Activated CD4-positive, CD25-positive, alpha-beta regulatory T cell treated with anti-CD3 and anti-CD28 coated beads, Interleukin-2, amount 50 U/mL, for 24 hours (primary cell): ENCODE data around the gene WDR1.
A peak's percentile ranks its signal among the peaks of the same experiment; 100 is the strongest.

Experiments
- ATAC-seq, 2 donors: fragments of 150-1000 bp; cut with Tn5 transposase; one replicate each; pipeline ENCODE4 v1.10.0; 2021; ENCODE audit warnings: mild to moderate bottlenecking in 1 of 2, moderate library complexity in 1 of 2

The WDR1 gene

DNA sequence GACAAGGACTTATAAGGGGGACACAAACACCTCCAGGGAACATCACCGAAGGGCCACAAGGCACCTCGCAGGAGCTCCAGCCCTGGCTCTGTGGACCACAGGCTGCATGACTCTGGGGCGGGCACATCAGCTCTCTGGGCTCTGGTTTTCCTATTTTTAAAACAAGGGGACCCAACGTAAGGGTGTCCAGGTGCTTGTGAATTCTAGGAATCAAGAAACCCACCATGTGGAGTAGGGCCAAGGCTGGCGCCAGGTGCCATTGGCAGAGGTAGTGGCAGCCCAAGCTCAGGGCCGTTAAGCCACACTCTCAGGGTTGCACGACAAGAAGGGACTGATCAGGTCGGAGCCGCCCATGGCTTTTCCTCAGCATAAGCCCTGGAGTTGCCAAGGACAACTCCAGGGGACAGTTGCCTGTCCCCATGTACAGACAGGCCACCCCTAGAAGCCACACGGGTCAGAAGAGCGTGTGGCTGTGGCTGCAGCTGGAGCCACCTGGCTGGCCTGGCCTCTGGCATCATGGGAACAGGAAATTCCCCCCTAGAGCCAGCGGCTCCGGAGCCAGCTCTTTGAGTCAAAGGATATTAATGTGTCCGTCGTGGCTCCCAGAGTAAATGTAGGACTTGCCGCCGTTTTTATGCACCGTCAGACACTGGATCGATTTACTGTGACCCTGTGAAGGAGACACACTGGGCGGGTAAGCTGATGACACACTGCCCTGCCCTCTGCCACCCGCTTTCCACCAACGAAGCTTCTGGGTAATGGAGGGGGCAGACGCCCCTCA is 32.5 kb downstream of the WDR1 start:
- ATAC-seq = no peak

DNA sequence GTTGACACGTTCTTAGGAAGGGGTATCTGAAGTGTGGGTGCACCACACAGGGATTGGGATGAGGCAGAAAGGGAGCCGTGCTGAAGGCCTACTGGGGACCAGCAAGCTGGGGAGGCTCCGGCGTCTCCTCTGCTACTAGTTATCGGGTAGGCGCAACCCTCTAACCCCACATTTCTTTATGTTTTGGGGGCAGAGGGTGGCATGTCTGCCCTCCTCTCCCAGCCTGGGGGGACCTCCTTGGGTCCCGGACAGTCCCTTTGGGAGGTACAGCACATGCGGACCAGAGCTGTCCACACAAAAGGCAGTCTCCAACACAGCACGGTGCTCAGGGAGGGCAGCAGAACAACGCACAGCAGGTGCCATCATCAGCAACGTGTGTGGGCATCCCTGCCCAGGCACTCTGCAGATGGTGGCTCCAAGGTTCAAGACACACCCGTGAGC is 33.2 kb downstream of the WDR1 start:
- no peak for ATAC-seq

DNA sequence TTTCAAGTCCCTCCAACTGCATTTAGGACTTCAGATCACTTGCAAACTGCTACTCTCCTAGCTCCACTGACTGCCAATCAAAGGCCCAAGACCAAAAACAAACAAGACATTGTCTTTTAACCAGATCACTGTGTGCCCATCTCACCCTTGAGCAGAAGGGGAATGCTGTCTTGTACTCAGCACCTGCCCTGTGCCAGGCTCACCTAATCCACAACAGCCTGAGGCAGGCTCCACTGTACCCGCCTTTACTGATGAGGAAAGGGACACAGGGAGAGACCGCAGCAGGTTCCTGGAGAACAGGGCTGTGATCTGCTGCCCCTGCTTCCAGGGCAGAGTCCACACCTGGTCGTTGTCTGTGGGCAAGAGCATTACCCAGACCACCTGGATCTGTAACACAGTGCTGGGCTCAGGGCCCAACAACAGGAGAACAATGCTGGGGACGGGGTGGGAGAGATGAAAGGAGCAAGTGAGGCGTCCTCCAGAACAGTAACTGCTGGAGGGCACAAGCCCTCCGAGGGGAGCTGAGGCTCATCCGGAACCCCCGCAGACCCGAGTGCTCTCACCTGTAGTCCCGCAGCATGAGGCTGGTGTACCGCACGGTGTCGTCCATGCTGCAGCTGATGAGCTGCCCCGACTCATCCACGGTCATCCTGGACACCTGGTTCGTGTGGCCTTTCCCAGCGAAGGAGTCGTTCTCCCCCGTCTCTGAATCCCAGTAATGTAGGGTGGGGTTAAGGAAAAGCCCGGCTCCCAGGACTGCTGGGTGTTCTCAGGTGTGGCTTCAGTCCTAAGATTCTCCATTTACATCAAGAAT is 33.9 kb downstream of the WDR1 start:
- ATAC-seq = no peak

- no peak for ATAC-seq
These were observed 34.6 kb downstream of the WDR1 start for GRCh38 chr4:10082047-10082446.

- ATAC-seq = no peak
These were observed 35.4 kb downstream of the WDR1 start for GRCh38 chr4:10081218-10081606.

DNA sequence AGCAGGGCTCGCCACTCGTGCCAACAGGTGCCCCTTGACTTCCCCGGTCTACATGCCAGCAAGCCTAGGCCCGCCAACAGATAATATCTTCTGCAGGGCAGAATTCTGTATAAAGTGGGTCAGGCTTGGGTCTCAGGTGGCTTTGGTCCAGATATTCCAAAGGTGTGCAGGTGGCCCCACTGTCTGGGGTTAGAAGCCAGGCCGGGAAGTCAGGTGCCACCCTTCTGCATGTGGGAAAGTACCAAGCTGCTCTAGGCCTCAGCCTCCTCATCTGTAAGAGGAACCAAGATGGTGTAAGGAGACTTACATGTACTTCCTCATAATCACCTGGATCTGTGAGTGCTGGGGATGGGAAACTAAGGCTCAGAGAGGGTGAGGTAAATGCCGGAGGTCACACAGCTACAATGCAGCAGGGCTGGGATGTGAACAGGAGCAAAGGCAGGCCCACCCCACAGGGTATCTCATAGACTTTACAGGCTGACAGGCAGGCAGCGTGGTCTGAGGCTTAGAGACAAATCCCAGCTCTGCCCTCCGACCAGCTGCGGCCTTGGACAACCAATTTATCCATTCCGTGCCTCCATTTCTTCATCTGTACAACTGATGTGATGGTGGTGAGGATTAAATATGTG is 35.9 kb downstream of the WDR1 start:
- no peak for ATAC-seq

GRCh38 chr4:10079912-10080588 is 36.5 kb downstream of the WDR1 start:
- ATAC-seq = no peak

GRCh38 chr4:10079256-10079655 is 37.3 kb downstream of the WDR1 start:
- ATAC-seq = no peak

GRCh38 chr4:10078481-10079233 is 37.9 kb downstream of the WDR1 start:
- no peak for ATAC-seq

DNA sequence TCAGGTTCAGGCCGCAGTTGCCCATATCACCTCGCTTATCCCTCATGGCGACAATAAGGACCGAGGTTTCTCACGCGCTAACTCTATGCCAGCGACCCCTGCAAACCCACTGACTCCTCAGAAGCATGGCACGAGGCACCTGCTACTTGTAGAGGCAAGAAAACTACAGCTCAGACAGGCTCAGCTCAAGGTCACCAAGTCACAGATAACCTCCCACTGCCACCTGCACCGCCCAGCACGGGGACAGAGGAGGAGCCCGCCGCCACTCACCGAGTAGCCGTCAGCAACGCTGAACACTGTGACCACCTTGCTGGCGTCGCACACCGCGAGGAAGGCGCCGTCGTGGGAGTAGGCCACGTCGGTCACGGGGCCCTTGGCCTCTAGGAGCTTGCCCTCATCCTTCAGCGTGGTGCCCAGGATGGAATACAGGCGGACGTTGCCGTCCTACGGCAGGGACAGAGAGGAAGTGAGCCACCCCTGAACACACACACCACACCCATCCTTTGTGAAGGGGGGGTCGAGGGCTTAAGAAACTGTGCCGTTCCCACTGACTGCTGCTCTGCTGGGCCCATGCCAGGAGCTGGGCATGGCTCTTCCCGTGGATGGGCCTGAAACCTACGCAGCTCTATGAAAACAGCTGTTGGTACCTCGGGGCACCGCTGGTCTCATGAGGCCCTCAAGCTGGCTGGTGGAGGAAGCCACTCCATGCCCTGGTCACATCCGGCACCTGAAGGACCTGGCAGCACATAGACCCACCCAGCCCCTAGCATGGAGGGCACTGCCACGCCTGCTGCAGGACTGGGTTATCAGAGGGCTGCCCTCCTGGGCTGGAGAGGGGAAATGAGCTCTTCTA is 38.9 kb downstream of the WDR1 start:
- no peak for ATAC-seq

DNA sequence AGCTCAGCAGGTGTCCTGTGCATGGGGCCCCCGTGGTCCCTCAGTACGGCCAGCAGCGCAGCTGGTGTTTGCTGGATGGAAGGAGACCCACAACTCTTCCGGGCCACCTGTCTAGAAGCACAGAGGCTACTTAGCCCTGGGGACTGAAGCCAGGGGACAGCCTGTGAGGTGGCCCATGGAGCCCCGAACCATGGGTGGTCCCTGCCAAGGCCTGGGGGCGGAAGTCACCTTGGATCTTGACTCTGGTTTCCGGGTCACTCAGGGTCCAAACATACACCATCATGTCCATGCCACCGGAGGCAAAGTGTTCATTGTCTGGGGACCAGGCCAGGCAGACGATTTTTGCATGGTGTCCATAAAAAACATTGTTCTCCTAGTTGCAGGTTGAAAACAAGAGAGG is 39.5 kb downstream of the WDR1 start:
- no peak for ATAC-seq

DNA sequence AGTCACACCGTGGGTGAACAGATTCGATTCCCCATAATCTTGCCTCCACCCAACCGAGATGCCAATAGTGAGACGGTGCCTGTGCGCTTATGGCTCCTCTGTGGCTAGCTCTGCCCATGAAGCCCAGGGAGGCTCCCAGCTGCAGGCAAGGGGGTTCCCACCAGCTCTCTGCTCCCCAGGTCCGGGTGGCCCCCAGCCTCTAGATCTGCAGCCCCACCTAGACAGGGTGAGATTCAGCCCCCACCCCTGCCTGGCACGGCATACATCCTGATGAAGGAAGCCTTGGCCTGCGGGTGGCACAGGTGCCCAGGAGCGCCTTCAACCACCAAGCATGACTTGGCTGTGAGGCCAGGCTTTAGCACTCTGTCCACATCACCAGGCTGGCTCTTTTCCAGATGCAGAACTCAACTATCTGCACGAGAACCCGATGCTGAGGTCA is 40.6 kb downstream of the WDR1 start:
- ATAC-seq = no peak

DNA sequence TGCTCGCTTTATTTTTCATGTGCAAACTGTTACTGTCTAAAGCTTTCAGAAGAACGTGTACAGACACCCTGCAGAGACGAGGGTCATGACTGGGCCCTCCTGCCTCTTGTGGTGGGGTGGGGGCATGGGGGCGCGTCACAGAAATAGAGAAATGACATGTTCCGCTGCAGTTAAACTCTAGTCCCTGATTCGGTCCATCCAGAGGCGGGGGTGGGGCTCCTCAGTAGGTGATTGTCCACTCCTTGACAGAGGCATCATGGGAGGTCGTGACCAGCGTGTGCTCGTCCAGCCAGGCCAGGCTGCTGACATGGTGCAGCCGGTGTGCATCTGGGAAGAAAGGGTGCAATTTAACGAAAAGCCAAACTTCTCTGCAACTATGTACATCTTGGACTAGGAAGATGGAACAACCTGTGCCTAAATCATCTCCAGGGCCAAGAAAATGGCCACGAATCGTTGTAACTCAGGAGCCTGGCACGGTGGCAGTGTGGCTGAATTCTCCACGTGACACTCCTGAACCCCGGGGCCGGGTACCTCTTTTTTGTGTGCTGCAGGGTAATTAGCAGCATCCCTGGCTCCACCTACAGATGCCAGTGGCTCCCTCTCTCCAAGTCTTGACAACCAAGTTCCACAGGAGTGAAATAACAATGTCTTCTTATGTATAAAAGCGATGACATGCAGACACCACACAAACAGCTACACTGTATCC is 41.3 kb downstream of the WDR1 start:
- ATAC-seq = no peak

GRCh38 chr4:10074767-10075105 is 41.9 kb downstream of the WDR1 start:
- peak in 1 of 2 donors; percentile 33 for ATAC-seq

DNA sequence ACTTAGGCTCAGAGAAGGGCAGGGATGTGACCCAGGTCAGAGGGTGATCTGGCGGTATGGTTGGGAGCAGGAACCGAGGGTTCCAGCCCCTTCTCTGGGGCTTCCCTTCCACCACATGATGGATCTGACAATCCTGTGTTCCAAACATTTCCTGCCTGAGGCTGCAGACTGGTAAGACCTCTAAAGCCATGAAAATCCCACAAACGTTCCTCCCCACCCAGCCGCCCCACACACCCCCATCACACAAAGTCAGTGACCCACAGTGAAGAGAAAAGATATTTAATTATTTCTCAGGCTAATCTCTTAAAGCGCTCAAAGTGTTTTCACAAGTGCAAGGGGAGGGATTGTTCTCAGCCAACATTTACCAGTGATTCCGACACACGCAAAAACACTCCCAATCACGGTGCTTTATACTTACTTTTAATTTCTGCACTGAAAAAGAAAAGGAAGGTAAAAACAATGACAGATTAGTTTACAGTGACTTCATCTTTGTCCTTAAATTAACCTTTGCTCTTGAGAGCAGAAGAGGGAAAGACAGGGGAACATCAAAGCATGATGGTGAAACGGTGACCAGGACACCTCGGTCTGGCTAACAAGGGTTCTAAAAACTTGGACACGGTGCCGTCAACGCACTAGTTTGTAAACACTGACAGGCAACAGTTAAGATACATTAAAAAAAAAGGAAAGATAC is 42.4 kb downstream of the WDR1 start:
- no peak for ATAC-seq

DNA sequence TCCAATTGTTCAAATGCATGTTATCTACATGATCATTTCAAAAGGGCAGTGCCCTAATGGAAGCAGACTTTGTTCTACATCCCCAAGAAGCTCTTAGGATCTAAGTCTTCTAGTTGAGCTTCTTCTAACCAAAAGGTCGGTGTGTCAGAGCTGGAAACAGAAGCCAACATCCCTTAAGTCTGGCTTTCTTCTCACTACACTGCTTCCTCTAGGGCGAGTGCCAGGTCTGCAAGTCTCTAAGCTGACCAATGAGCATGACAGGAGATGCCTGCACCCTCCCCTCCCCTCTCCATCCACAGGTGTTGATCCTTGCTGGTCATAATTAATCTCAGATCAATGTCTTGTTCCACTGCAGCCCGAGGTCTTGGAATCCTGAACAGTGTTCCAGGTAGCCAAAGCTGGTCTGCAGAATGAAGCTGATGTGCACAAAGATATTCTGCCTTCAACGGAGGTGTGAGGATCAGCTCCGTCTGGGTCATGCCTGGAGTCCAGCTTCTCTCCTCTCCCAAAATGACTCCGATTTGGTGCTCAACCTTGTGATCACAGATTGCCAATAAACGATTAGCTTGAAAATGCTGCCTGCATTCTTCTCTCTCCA is 44.1 kb downstream of the WDR1 start:
- ATAC-seq = no peak

DNA sequence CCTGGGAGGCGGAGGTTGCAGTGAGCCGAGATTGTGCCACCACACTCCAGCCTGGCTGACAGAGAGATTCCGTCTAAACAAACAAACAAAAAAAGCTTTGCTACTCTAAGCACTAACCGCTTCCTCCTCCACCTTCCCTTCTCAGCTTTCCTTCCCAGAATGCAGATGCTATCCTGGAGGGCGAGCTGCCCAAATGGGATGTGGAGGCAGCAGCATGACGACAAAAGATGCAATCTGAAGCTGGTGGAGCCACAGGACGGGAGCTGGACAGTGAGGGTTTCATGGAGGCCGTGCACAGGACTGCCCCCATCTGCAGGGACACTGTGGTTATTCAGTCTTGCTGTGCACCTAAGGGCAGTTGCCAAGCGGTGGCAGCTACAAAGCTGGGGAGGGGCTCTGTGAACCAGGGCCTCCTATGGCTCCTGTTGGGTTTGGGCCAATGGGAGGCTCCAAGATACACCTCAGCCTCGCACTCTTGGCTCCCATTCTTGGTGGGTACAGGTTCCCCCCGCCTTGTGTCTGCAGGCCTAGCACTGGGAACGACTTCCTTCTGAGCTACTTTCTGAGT is 47.4 kb downstream of the WDR1 start:
- no peak for ATAC-seq

DNA sequence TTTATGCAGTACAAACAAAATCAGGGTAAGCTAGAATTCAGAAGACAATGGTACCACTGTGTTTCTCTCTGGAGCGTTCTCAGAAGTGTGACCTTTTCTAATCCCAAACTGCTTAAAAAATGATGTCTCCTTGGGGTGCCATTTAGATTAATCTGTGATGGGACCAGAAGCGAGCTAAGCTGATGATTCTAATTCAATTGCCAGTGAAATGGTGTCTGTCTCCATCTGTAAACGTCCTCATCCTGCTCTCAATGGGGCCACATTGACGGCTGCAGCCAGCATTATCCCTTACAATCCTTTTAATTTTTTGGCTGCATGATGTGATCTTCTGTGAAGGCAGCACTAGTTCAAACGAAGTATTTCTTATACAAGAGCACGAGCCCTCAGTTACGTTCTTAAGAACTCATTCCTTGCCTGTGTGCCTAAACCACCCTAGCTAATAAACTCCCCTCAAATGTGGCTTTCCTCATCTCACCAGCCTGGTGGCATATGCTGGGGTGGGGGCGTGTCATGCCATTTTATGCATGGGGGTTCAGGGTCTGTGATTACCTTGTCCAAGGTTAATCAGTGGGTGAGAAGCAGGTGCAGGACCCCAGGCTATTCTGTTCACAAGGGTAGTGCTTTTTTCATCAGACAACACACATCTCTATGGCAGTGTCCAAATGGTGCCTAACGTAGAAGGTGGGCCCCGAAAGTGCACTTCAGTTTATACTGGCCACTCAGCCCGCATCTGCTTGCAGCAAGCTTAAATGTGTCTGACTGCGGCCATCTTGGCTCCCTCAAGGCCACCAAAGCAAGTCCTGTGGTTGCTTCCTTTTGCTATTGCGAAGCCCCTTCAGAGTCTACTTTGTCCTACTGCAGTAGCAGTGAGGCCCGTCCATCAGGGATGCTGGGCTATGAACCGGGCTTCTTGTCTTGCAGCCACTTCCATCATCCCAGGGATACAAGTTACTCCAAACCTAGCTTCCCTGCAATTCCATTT is 49.6 kb downstream of the WDR1 start:
- ATAC-seq = no peak
